ENCODE data around the gene GULP1. TPM values are rescaled to one million over a fixed set of nuclear protein-coding genes. Genes with fewer than 3 reads are reported as not detected.

Gene GULP1
- total RNA-seq, 1 experiment from 2014 or later = 140 TPM

- H3K79me2 ChIP-seq (ENCODE audit: insufficient read depth, low read length) = peaks cover 3% of the 10 kb centered on the region; the same call in 1 of the 2 replicates
- H3K9me3 ChIP-seq (ENCODE audit: control insufficient read depth, low read depth, low read length) = peaks cover 23% of the 10 kb centered on the region
- H3K27ac ChIP-seq (ENCODE audit: insufficient read length, low read depth, low read length) = no peak overlapping the region
- H3K56ac ChIP-seq (ENCODE audit: insufficient read length, low read depth, low read length) = no peak overlapping the region
- H3K27me3 ChIP-seq (ENCODE audit: insufficient read depth, low read length) = no peaks in the 10 kb centered on the region
- TF ChIP-seq, protein P1, sequence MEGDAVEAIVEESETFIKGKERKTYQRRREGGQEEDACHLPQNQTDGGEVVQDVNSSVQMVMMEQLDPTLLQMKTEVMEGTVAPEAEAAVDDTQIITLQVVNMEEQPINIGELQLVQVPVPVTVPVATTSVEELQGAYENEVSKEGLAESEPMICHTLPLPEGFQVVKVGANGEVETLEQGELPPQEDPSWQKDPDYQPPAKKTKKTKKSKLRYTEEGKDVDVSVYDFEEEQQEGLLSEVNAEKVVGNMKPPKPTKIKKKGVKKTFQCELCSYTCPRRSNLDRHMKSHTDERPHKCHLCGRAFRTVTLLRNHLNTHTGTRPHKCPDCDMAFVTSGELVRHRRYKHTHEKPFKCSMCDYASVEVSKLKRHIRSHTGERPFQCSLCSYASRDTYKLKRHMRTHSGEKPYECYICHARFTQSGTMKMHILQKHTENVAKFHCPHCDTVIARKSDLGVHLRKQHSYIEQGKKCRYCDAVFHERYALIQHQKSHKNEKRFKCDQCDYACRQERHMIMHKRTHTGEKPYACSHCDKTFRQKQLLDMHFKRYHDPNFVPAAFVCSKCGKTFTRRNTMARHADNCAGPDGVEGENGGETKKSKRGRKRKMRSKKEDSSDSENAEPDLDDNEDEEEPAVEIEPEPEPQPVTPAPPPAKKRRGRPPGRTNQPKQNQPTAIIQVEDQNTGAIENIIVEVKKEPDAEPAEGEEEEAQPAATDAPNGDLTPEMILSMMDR (conservative IDR thresholded peaks at IDR 0.05) = no peak
- no peak overlapping the region for H3K4ac ChIP-seq (ENCODE audit: low read depth, low read length)
- DNase-seq = no peak
- H3K18ac ChIP-seq (ENCODE audit: insufficient read length, low read depth, low read length) = no peak overlapping the region
- no peak overlapping the region for H3K4me2 ChIP-seq (ENCODE audit: insufficient read depth, insufficient read length, low read length)
- no peak overlapping the region for H2AFZ ChIP-seq (ENCODE audit: low read length)
- no peak overlapping the region for H3K14ac ChIP-seq (ENCODE audit: insufficient read depth, low read length)
- H3K9me3 Mint-ChIP-seq = peaks cover 34 to 36% of the 10 kb centered on the region in 2 experiments
- H3T11ph ChIP-seq (ENCODE audit: low read length) = no peak overlapping the region
- H2BK20ac ChIP-seq (ENCODE audit: low read depth, low read length, poor library complexity, severe bottlenecking) = no peak overlapping the region
- H4K8ac ChIP-seq (replicated peaks; ENCODE audit: insufficient read length, low read depth, low read length) = no peak overlapping the region
- H2BK12ac ChIP-seq (ENCODE audit: insufficient read length, low read depth, low read length) = no peak overlapping the region
- H4K5ac ChIP-seq (ENCODE audit: insufficient read length, low read depth, low read length) = no peak overlapping the region
- no peak overlapping the region for H3K27ac Mint-ChIP-seq
- H2AK5ac ChIP-seq (ENCODE audit: insufficient read length, low read length) = no peak overlapping the region
- H2BK5ac ChIP-seq (ENCODE audit: insufficient read length, low read length) = no peak overlapping the region
- no peaks in the 10 kb centered on the region; the same call in 1 of the 2 replicates for H3K4me1 ChIP-seq (ENCODE audit: insufficient read depth, low read length)
- H2BK120ac ChIP-seq (ENCODE audit: low read depth, low read length, poor library complexity, severe bottlenecking) = no peak overlapping the region
- no CpG with 5 or more reads among the region's 1 CpG for WGBS (ENCODE audit: extremely low coverage, insufficient read length, low lambda C conversion rate)
- H3K23me2 ChIP-seq (ENCODE audit: insufficient read length, low read depth, low read length, poor library complexity, severe bottlenecking) = no peaks in the 10 kb centered on the region
- H3K9ac ChIP-seq (ENCODE audit: extremely low read depth, insufficient read length, low read length) = no peak overlapping the region
- no peaks in the 10 kb centered on the region for H4K20me1 ChIP-seq (ENCODE audit: control insufficient read depth, insufficient read depth, insufficient read length)
- H2BK15ac ChIP-seq (ENCODE audit: low read depth, low read length) = no peak overlapping the region
- no peaks in the 10 kb centered on the region for H3K79me1 ChIP-seq (ENCODE audit: insufficient read depth, low read depth, low read length, poor library complexity, severe bottlenecking)
- H3K4me3 Mint-ChIP-seq = no peak overlapping the region
- peaks cover 2% of the 10 kb centered on the region; the same call in 1 of the 2 replicates for H3K27me3 Mint-ChIP-seq (ENCODE audit: low read depth)
- H4K91ac ChIP-seq (ENCODE audit: insufficient read length, low read depth, low read length) = no peak overlapping the region
- H3K36me3 Mint-ChIP-seq (ENCODE audit: insufficient read depth in 1 of 3, low read depth in 3 of 3) = peaks cover 38 to 46% (median 43%) of the 10 kb centered on the region in 3 experiments
- H3K23ac ChIP-seq (ENCODE audit: insufficient read length, low read depth, low read length) = no peak overlapping the region
- H3K4me1 Mint-ChIP-seq = peaks cover 4 to 6% of the 10 kb centered on the region in 2 experiments
Measured at GRCh38 chr2:188381614-188382013, 89.9 kb downstream of the GULP1 start.
